GM21367 (cell line): ENCODE results near the gene UNC5B.

Source experiments
- ATAC-seq: cut with Tn5 transposase; IDR thresholded peaks from one replicate; pipeline ENCODE4 v1.9.1; 2021; ENCODE audit not compliant: unreplicated experiment

UNC5B gene

DNA sequence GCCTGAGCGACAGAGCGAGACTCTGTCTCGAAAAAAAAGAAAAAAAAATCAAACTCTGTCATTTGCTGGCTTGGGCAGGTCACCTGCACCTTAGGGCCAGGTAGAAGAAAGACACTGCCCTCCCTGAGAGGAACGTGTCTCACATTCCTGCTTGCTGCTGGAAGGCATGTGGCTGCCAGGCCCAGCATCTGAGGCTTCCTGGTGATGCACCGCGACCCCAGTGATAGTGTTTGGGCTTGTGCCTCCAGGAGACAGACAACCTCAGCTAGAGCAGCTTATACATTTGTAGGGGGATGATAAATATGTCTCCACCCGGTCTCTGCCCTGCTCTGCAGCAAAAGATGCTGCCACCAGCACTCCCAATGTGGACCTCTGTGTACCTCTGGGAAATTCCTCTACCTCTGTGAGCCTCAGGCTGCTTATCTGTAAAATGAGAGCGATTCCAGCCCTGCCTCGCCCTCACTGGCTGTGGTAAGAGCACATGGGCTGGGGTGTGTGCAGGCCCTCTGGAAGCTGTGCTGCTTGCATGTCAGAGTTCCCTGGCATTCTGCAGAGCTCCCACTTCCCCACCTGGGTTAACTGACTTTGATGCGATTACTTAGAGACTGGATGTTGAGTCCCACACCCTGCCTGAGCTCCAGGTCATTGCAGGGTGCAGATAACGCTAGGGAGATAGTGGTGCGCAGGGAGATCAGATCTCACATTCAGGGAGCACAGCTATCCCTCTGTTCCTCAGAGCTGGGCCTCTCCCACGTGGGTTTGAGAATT lies 126.5 kb downstream of the UNC5B start:
- ATAC-seq, result no peak

DNA sequence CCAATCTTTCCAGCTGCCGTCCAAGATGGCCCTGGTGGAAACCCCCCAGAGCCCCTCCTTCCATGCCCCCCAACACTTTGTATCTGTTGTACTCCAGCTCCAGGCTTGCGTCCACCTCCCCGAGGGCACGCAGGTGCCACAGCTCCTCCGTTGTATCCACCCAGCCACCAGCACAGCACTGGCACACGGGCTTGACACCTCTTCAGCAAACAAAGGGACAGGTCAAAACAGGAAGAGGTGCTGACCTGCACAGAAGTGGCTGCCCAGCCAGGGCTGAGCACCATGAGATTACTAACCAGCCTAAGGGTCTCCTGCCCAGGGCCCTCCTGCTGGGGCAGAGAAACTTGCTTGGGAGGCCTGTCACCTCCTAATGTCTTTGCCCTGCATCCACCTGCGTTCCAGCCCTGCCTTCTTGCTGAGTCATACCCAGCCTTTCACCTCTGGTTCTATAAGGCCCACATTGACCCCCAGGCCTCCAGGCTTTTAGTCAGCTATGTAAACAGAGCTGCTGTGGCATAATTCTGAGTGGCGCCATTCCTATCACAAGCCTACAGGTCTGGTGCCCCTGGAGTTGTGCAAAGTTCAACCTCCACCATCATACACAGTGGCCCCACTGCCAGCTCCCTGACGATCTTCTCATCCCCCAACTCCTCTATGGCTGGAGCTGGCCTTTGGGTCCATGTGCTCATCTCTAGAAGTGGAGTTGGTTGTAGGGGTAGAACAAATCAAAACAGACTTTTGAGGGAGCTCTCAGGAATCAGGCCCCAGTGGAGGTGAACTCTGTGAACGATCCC lies 127.6 kb downstream of the UNC5B start:
- no peak for ATAC-seq

DNA sequence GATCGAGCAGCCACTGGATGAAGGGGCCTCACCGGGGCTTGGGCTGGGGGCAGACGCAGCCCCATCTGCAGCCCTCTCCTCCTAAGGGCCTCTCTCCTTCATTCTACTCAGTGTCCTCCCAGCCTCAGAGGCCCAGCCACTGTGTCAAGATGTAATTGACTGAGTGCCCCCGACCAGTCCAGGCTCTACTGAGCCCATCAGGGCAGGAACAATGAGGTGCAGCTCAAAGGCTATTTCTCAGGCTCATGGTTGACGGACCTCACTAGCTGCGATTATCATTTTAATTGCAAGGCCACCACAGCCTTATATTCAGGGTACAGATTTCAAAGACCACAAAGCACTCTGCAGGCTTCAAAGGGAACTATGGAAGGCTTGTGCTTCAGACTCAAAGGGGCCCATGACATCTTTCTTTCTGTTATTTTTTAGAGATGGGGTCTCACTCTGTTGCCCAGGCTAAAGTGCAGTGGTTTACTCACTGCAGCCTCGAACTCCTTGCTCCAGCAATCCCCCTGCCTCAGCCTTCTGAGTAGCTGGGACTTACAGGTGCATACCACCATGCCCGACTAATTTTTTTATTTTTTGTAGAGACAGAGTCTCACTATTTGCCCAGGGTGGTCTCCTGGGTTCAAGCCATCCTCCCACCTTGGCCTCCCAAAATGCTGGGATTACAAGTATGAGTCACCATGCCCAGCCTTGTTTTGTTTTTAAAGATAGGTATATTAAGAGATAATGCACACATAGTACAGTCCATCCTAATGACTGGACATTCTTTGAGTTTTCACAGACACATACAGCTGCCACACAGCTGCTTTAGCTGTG lies 130.4 kb downstream of the UNC5B start:
- no peak for ATAC-seq

DNA sequence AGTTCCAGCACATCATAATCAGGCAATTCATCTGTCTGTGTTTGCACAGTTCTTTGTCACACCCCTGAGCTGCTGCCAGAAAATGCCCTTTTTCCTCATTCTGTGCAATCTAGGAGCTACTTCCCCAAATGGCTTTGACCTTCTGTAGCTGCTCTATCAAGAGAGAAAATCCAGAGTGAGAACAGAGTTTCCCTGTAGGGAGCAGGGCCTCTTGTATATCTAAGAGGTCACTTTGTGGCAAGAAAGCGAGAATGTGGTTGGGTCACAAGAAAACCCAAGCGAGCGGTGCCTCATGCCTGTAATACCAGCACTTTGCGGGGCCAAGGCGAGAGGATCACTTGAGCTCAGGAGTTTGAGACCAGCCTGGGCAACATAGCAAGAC lies 131.0 kb downstream of the UNC5B start:
- no peak for ATAC-seq

DNA sequence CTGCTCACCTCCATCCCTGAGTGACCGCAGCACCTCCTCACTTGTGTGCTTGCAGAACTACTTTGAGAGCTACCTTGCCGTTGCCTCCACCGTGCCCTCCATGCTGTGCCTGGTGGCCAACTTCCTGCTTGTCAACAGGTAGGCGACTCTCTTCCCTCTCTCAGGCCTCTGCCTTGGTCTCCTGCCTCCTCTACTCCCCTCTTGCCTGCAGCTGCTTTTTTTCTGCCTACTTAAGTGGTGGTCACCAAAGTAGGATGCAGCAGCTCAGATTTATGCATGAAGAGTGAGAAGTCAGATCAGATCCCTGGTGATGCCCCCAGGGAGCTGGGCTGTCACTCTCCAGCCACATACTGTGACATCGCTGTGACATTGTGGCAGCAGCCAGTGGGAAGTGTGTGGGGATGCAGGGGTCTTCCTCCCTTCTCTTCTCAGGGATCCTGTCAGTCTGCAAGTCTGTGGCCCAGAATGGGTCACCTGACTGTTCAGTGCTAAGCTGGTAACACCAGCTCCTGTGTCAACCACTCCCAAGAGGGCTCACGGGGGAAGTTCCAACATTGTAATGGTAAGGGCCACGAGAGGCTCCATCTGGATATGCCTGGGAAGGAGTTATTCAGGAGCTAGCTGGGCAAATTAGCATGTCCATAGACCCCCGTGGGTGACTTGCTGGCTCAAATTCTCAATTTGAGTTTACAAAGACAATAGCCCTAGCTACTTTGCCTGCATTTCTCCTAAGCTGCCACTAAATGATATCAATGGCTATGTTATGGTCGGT lies 132.0 kb downstream of the UNC5B start:
- no peak for ATAC-seq

DNA sequence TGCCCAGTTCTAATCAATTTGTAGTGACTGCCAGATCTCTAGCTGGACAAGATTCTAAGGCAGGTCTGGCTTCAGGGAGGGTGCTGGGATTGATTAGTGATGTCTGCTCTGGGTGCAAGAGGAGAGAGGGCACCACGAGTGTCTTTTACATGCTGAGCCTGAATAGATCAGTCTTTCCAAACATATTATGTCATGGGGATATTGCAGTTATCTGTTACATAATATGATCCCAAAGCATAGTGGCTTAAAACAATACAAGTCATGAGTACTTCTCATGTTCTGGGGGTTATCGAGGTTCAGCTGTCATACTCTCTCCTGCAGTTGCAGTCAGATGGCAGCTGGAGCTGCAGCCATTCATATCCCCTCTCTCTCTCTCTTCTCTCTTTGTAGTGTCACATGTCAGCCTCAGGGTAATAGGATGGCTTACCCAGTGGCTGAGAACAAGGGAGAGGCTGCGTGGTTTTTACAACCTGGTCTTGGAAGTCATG lies 132.7 kb downstream of the UNC5B start:
- no peak for ATAC-seq

DNA sequence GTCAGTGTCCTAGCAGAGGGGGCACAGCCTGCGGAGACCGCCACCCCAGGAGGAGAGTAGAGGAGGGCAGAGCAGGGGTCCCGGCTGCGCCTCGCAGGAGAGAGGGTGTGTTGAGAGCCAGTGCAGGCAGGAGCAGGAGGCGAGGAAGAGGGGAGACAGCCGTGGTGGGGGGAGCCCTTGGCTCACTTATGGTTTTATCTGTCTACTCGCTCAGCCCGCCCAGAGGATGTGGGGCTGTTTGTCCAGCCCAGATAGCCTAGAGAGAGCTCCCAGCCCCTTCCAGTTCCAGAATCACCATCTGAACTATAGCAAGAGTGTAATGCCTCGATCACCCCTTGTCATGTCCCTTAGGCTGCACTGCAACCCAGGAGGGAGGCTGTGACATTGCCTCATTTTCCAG lies 133.3 kb downstream of the UNC5B start:
- ATAC-seq, result no peak

DNA sequence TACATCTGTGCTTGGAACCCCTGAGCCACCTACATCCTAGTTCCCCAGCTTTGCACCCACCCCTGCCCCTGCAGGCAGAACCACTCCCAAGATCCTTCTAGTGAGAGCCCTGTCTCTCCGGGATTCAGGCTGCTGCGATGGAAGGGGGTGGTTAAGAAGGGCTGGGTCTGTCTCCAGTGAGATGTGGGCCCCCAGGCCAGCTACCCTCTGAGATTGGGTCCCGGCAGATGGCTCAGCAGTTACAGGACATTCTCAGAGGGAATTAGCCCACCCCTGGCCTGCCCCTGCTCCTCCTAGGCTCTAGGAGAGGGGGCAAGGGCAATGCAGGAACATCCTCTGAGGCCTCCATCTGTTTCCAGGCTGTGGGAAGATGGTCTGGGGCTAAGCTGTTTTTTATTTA lies 134.4 kb downstream of the UNC5B start:
- no peak for ATAC-seq

DNA sequence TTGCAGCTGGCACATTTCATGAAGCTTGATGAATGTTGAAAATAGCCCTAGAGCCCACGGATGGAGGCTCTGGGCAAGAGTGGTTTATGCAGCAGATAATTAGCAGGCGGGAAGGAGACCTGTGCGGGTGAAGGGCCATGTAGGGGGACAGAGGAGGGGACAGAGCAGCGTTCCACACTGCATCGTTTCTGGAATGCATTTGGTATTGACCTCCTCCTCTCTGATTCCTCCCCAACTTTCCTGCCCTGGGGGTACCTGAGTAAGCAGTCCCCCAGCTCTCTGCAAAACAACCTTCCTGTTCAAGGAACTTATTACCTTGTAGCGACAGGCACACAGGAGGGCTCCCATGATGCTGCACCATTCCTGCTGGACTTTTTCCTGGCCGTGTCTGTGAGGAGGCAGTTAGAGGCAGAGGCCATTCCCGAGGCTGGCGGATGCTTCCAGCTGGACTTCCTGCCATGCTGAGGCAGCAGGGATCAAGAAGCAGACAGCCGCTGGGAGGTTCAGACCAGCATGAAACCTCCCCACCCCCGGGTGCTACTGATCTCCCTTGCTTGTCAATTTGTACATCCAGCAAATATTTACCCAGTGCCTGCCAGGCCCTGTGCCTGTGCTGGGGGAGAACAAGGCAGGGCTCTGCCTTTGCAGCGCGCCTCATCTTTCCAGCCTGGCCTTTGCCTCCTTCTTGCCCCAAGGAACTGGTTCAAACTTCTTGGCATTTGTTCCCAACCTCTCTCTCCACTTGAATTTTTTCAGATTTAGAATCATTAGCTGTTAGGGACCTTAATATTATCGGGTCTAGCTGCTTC lies 135.4 kb downstream of the UNC5B start:
- ATAC-seq, result no peak

DNA sequence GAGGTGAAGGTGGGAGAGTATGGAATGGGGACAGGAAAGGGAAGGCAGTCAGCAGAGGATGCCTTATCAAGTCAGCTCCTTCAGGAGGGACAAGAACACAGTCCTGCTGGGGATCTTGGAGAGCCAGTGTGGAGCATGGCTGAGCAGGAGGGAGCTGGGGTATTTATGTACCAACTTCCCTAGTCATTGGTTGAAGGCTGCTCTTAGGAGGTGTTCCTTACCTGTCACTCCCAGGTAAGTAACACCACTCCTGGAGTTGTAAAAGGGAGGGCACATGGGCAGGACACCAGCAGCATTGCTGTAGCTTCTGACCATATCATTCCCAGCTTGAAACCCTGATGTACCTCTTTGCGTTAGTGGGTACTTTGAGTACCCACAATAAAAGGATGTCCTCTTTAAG lies 136.5 kb downstream of the UNC5B start:
- ATAC-seq, result no peak

DNA sequence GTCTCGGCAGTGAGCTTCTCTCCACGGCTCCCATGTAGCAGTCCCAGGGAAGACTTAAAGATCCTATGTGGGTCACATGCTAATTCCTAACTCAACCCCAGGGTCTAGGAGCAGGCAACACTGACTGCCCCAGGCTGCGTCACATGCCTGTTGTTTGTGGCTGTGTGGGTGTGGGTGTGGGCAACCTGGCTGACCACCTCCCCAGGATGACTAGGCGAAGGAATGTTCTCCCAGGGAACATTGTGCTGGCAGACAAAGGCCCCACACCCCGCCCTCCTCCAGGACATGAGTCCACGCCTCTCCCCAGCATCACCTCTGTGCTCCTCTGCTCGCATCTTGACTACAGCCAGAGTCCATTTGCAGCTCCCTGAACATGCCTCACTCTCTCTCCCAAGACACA lies 137.0 kb downstream of the UNC5B start:
- ATAC-seq, result no peak

DNA sequence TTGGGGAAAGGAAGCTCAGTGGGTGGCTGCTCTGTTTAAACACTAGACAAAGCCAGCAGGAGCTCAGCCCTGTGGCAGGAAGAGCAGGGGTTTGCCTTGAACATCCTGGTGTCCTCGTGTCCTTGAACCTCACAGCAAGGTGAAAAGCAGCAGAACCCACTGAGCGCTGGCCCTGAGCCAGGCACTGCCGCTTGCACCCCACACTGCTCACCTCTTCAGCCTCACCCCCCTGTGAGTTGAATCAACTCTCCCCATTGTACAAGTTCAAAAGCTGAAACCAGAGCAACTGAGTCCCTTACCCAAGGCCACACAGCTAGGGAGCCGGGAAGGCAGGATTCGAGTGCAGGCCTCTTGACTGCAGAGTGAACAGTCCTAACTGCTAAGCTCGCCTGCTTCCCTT lies 138.7 kb downstream of the UNC5B start:
- ATAC-seq, result no peak

DNA sequence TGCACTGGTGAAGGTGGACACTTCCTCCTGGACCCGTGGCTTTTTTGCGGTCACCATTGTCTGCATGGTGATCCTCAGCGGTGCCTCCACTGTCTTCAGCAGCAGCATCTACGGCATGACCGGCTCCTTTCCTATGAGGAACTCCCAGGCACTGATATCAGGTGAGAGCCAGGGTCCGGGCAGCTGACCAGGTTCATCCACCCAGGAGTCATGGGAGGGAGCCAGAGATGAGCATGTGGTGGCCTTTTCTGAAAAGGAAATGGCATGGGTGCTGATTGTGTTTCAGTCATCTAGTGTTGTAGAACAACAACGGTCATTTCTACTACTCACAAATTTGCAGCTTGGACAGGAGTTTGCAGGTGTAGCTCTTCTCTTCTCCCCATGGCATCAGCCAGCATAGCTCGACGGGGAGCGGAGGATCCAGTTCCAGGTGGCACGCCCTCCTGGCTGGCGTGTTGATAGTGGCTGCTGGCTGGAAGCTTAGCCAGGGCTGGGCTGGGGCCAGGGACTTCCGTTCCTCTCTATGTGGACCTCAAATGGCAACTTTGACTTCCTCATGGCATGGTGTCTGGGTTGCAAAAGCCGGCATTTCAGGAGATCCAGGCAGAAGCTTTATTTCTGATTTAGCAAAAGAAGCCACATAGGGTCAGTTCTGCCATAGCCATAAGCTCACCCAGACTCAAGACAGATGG lies 139.4 kb downstream of the UNC5B start:
- ATAC-seq, result no peak
